Natural killer cell (primary cell): Measurements from ENCODE around the gene TPO. TPM values are rescaled to one million over a fixed set of nuclear protein-coding genes. Genes with fewer than 3 reads are reported as not detected.

Experiments used
- ATAC-seq, 3 donors: fragments of 150-1000 bp in 2 of 3; fragments of 200-7000 bp in 1 of 3; cut with Tn5 transposase; 1 replicate in 1 of 3; 2 replicates in 2 of 3; pipeline ENCODE4 v1.10.0; 2021; ENCODE audit warnings: mild to moderate bottlenecking in 2 of 3, moderate library complexity in 2 of 3
- DNase-seq, 2 donors: peaks; one replicate each; pipeline versions ENCODE4 v3.0.0 to v3.0.0-alpha.2; 2013 to 2021; ENCODE audit warnings: mixed read lengths in 1 of 2
- H3K27ac ChIP-seq: one replicate; pipeline ENCODE4 v1.5.1; 2013; ENCODE audit warnings: mild to moderate bottlenecking, low read length
- H3K27me3 ChIP-seq: one replicate; pipeline ENCODE4 v1.6.1; 2013; ENCODE audit warnings: low read length; ENCODE audit not compliant: control insufficient read depth, insufficient read depth
- H3K36me3 ChIP-seq: one replicate; pipeline ENCODE4 v1.6.1; 2013; ENCODE audit warnings: low read length; ENCODE audit not compliant: control insufficient read depth, insufficient read depth
- H3K4me1 ChIP-seq: one replicate; pipeline ENCODE4 v1.6.1; 2013; ENCODE audit warnings: low read length; ENCODE audit not compliant: control insufficient read depth, insufficient read depth
- H3K4me3 ChIP-seq: one replicate; pipeline ENCODE4 v1.5.1; 2013; ENCODE audit warnings: low read length
- H3K9me3 ChIP-seq: one replicate; pipeline ENCODE4 v1.6.1; 2013; ENCODE audit warnings: low read length; ENCODE audit not compliant: control insufficient read depth, insufficient read depth
- H3K27ac Mint-ChIP-seq, 2 donors: one replicate each; pipeline ENCODE4 v1.8.0; 2022; ENCODE audit warnings: mild to moderate bottlenecking in 2 of 2, mixed read lengths in 2 of 2, moderate library complexity in 1 of 2
- H3K27me3 Mint-ChIP-seq, 2 donors: one replicate each; pipeline ENCODE4 v1.8.0; 2022; ENCODE audit warnings: low read depth in 2 of 2, mixed read lengths in 2 of 2
- H3K36me3 Mint-ChIP-seq: one replicate; pipeline ENCODE4 v1.8.0; 2022; ENCODE audit warnings: mixed read lengths
- H3K4me1 Mint-ChIP-seq, 2 donors: one replicate each; pipeline ENCODE4 v1.8.0; 2022; ENCODE audit warnings: mixed read lengths in 2 of 2
- H3K4me3 Mint-ChIP-seq: one replicate; pipeline ENCODE4 v1.8.0; 2022; ENCODE audit warnings: mild to moderate bottlenecking, moderate library complexity, mixed read lengths
- H3K9me3 Mint-ChIP-seq, 2 donors: one replicate each; pipeline ENCODE4 v1.8.0; 2022; ENCODE audit warnings: mixed read lengths in 2 of 2
- CTCF ChIP-seq: fragments of 200-600 bp; IDR thresholded peaks from one replicate; pipeline ENCODE4 v1.8.0; 2022; ENCODE audit warnings: antibody characterized with exemption
- WGBS: methylation state at CpG from one replicate; pipeline ENCODE4 v1.1.7; 2013; ENCODE audit warnings: missing lambda C conversion rate; ENCODE audit not compliant: insufficient coverage; 5-methylcytosine and 5-hydroxymethylcytosine counted together
- intact Hi-C: fragments of 100-400 bp; cut with micrococcal nuclease; formaldehyde crosslinking; loops from one replicate; pipeline ENCODE4 v1.14.2; 2022
- total RNA-seq, 4 donors: library from RNA; stranded (reverse); fragments of 120-200 nt in 1 of 4; gene quantifications; one replicate each; pipeline versions ENCODE4 v1.2.3 to v1.2.4, GENCODE V29; 2013 to 2022

The TPO gene
- total RNA-seq, 3 donors from 2014 or later (not counting 1 experiment from before 2014, with no cell fraction given) = not detected

GRCh38 chr2:1422716-1423285, 9.5 kb downstream of the TPO start:
- H3K4me3 Mint-ChIP-seq = no peak overlapping the region
- Histone ChIP-seq H3K27ac (no peak overlapping the region), H3K4me3 (no peak overlapping the region), H3K4me1 (no peaks in the 10 kb centered on the region), H3K36me3 (no peaks in the 10 kb centered on the region), H3K27me3 (no peaks in the 10 kb centered on the region), H3K9me3 (no peaks in the 10 kb centered on the region)
- no peak overlapping the region for H3K27ac Mint-ChIP-seq
- peaks cover 0 to 7% of the 10 kb centered on the region in 2 donors for H3K27me3 Mint-ChIP-seq
- intact Hi-C loops = no loop called here
- no peaks in the 10 kb centered on the region for H3K36me3 Mint-ChIP-seq
- no peak for DNase-seq
- no peaks in the 10 kb centered on the region for H3K4me1 Mint-ChIP-seq
- 87% methylated on average over 26 of the region's 26 CpGs for WGBS
- H3K9me3 Mint-ChIP-seq = no peaks in the 10 kb centered on the region
- no peak for ATAC-seq
- no peak for TF ChIP-seq CTCF

- TF ChIP-seq CTCF = no peak
- Histone ChIP-seq H3K27ac (no peak overlapping the region), H3K4me1 (no peaks in the 10 kb centered on the region), H3K4me3 (no peak overlapping the region), H3K36me3 (no peaks in the 10 kb centered on the region), H3K9me3 (no peaks in the 10 kb centered on the region), H3K27me3 (no peaks in the 10 kb centered on the region)
- Mint-ChIP-seq H3K9me3 (no peaks in the 10 kb centered on the region), H3K4me1 (no peaks in the 10 kb centered on the region), H3K27ac (no peak overlapping the region), H3K36me3 (no peaks in the 10 kb centered on the region), H3K4me3 (no peak overlapping the region), H3K27me3 (peaks cover 0 to 7% of the 10 kb centered on the region in 2 donors)
- intact Hi-C loops = no loop called here
- 92% methylated on average over 3 of the region's 3 CpGs for WGBS
- DNase-seq = no peak
- no peak for ATAC-seq
Measured at GRCh38 chr2:1427086-1427485, 13.8 kb downstream of the TPO start.

GRCh38 chr2:1429895-1430294, 16.6 kb downstream of the TPO start:
- intact Hi-C loops = no loop called here
- Histone ChIP-seq H3K4me3 (no peak overlapping the region), H3K4me1 (no peaks in the 10 kb centered on the region), H3K36me3 (no peaks in the 10 kb centered on the region), H3K9me3 (no peaks in the 10 kb centered on the region), H3K27me3 (no peaks in the 10 kb centered on the region), H3K27ac (no peak overlapping the region)
- DNase-seq (no peak), ATAC-seq (no peak)
- TF ChIP-seq CTCF = no peak
- no peak overlapping the region for H3K27ac Mint-ChIP-seq
- 83% methylated on average over 2 of the region's 2 CpGs for WGBS
- no peaks in the 10 kb centered on the region for H3K27me3 Mint-ChIP-seq
- H3K4me3 Mint-ChIP-seq = no peak overlapping the region
- H3K9me3 Mint-ChIP-seq = no peaks in the 10 kb centered on the region
- no peaks in the 10 kb centered on the region for H3K36me3 Mint-ChIP-seq
- no peaks in the 10 kb centered on the region for H3K4me1 Mint-ChIP-seq

GRCh38 chr2:1430491-1430890, 17.2 kb downstream of the TPO start:
- TF ChIP-seq CTCF = no peak
- H3K9me3 ChIP-seq = no peaks in the 10 kb centered on the region
- no peaks in the 10 kb centered on the region for H3K36me3 ChIP-seq
- Mint-ChIP-seq H3K27me3 (no peaks in the 10 kb centered on the region), H3K9me3 (no peaks in the 10 kb centered on the region), H3K4me3 (no peak overlapping the region), H3K36me3 (no peaks in the 10 kb centered on the region), H3K27ac (no peak overlapping the region), H3K4me1 (no peaks in the 10 kb centered on the region)
- H3K4me1 ChIP-seq = no peaks in the 10 kb centered on the region
- 88% methylated on average over 2 of the region's 2 CpGs for WGBS
- intact Hi-C loops = no loop called here
- no peak overlapping the region for H3K4me3 ChIP-seq
- H3K27ac ChIP-seq = no peak overlapping the region
- DNase-seq (no peak), ATAC-seq (no peak)
- no peaks in the 10 kb centered on the region for H3K27me3 ChIP-seq
